ENCODE data around the gene CBR1.
"Not testable (repeated sequence)": the region's sequence is repeated elsewhere in the genome, so short reads cannot be mapped to it uniquely, and the experiment has no call there.

The CBR1 gene

GRCh38 chr21:36052860-36053714 lies 16.7 kb upstream of the CBR1 start:
- no peak for DNase-seq

GRCh38 chr21:36053715-36054062 lies 16.1 kb upstream of the CBR1 start:
- DNase-seq, result no peak

GRCh38 chr21:36055551-36055950 lies 14.3 kb upstream of the CBR1 start:
- no peak for DNase-seq

- DNase-seq, result no peak
These were observed 10.0 kb upstream of the CBR1 start for GRCh38 chr21:36059823-36060158.

- DNase-seq, result peak; percentile 89
These were observed 9.5 kb upstream of the CBR1 start, which contains the start of gene SETD4 for GRCh38 chr21:36060159-36060921. TSS of gene SETD4 (minus strand) at chr21:36060526. CDS start at chr21:36058888, 1,638 bp downstream.

GRCh38 chr21:36061445-36061844 lies 8.4 kb upstream of the CBR1 start:
- no peak for DNase-seq

GRCh38 chr21:36063375-36064084 lies 6.3 kb upstream of the CBR1 start:
- no peak for DNase-seq

GRCh38 chr21:36064085-36064460 lies 5.8 kb upstream of the CBR1 start:
- DNase-seq, result no peak

GRCh38 chr21:36065497-36066036 lies 4.3 kb upstream of the CBR1 start:
- no peak for DNase-seq

GRCh38 chr21:36068748-36069398 lies 951 bp upstream of the CBR1 start:
- no peak for DNase-seq

- no peak for DNase-seq
These were observed 1.2 kb downstream of the CBR1 start for GRCh38 chr21:36070999-36071398.

- DNase-seq, result no peak
These were observed 2.8 kb downstream of the CBR1 start for GRCh38 chr21:36072453-36073162.

GRCh38 chr21:36073181-36073580 lies 3.4 kb downstream of the CBR1 start:
- no peak for DNase-seq

GRCh38 chr21:36073911-36074310 lies 4.1 kb downstream of the CBR1 start:
- not testable (repeated sequence) for DNase-seq

GRCh38 chr21:36075171-36075570 lies 5.3 kb downstream of the CBR1 start:
- no peak for DNase-seq

GRCh38 chr21:36075953-36076352 lies 6.1 kb downstream of the CBR1 start:
- DNase-seq, result no peak

- no peak for DNase-seq
These were observed 7.2 kb downstream of the CBR1 start for GRCh38 chr21:36076878-36077655.

GRCh38 chr21:36077758-36078157 lies 7.9 kb downstream of the CBR1 start:
- DNase-seq, result no peak

- DNase-seq, result no peak
These were observed 9.3 kb downstream of the CBR1 start for GRCh38 chr21:36079010-36079649.

- DNase-seq, result no peak
These were observed 9.8 kb downstream of the CBR1 start for GRCh38 chr21:36079671-36080070.

GRCh38 chr21:36080386-36080785 lies 10.6 kb downstream of the CBR1 start:
- DNase-seq, result no peak

Measured in DMS79 treated with DMSO at 0.1 percent for 48 hours (cell line).